WTC11 (cell line): ENCODE data around the gene SYNPO2. TPM values are rescaled to one million over a fixed set of nuclear protein-coding genes. Genes with fewer than 3 reads are reported as not detected.

ENCODE experiments used
- ATAC-seq: fragments of 200-7000 bp; cut with Tn5 transposase; 2 replicates; pipeline ENCODE4 v1.10.0; 2021; ENCODE audit warnings: mild to moderate bottlenecking, moderate library complexity
- CTCF ChIA-PET: fragments of 300-600 bp; sonication (Branson Sonifier 250); formaldehyde crosslinking; loops from one replicate; lab custom pipeline; 2021; ENCODE audit warnings: antibody characterized with exemption; lab: Charles Lee
- POLR2A ChIA-PET: fragments of 350-600 bp; sonication (Branson Sonifier 250); formaldehyde crosslinking; loops from one replicate; lab custom pipeline; 2021; ENCODE audit warnings: antibody characterized with exemption; lab: Charles Lee
- DNase-seq: peaks from one replicate; pipeline ENCODE4 v3.0.0; 2021; ENCODE audit warnings: low spot score
- H3K27ac Mint-ChIP-seq: 2 replicates; pipeline ENCODE4 v1.8.0; 2021; ENCODE audit warnings: mixed read lengths
- H3K27me3 Mint-ChIP-seq: 2 replicates; pipeline ENCODE4 v1.8.0; 2021; ENCODE audit warnings: low read depth, mild to moderate bottlenecking, moderate library complexity, mixed read lengths
- H3K36me3 Mint-ChIP-seq: 2 replicates; pipeline ENCODE4 v1.8.0; 2021; ENCODE audit warnings: mixed read lengths
- H3K4me1 Mint-ChIP-seq: 2 replicates; pipeline ENCODE4 v1.8.0; 2022; ENCODE audit warnings: mixed read lengths
- H3K4me3 Mint-ChIP-seq: 2 replicates; pipeline ENCODE4 v1.8.0; 2021; ENCODE audit warnings: mild to moderate bottlenecking, moderate library complexity, mixed read lengths
- H3K9me3 Mint-ChIP-seq: 2 replicates; pipeline ENCODE4 v1.8.0; 2021; ENCODE audit warnings: mixed read lengths
- AFF4 ChIP-seq: sonication (generic); formaldehyde crosslinking; IDR thresholded peaks from 2 replicates; pipeline ENCODE4 v1.8.1; 2023; ENCODE audit warnings: mild to moderate bottlenecking, missing genetic modification reagents, borderline replicate concordance
- CBFB ChIP-seq: sonication (generic); formaldehyde crosslinking; IDR thresholded peaks from 2 replicates; pipeline ENCODE4 v1.8.1; 2022; ENCODE audit warnings: mild to moderate bottlenecking, low read depth, missing genetic modification reagents
- CREM ChIP-seq: sonication (generic); formaldehyde crosslinking; IDR thresholded peaks from 2 replicates; pipeline ENCODE4 v1.8.1; 2022; ENCODE audit warnings: mild to moderate bottlenecking, missing genetic modification reagents, moderate library complexity
- E2F1 ChIP-seq: sonication (generic); formaldehyde crosslinking; IDR thresholded peaks from 2 replicates; pipeline ENCODE4 v1.8.0; 2022; ENCODE audit warnings: mild to moderate bottlenecking, missing genetic modification reagents
- ELF4 ChIP-seq: sonication (generic); formaldehyde crosslinking; IDR thresholded peaks from 2 replicates; pipeline ENCODE4 v1.8.1; 2022; ENCODE audit warnings: low read depth, mild to moderate bottlenecking, moderate library complexity, missing genetic modification reagents
- FOXJ3 ChIP-seq: sonication (generic); formaldehyde crosslinking; IDR thresholded peaks from 2 replicates; pipeline ENCODE4 v1.9.0; 2021; ENCODE audit warnings: missing genetic modification reagents, mild to moderate bottlenecking, borderline replicate concordance
- FOXK1 ChIP-seq: sonication (generic); formaldehyde crosslinking; IDR thresholded peaks from 2 replicates; pipeline ENCODE4 v1.8.0; 2022; ENCODE audit warnings: mild to moderate bottlenecking, moderate library complexity, missing genetic modification reagents
- HMGXB4 ChIP-seq: sonication (generic); formaldehyde crosslinking; IDR thresholded peaks from 2 replicates; pipeline ENCODE4 v1.8.1; 2023; ENCODE audit warnings: mild to moderate bottlenecking, moderate library complexity, missing genetic modification reagents
- IRF1 ChIP-seq: sonication (generic); formaldehyde crosslinking; IDR thresholded peaks from 2 replicates; pipeline ENCODE4 v1.8.0; 2023; ENCODE audit warnings: missing genetic modification reagents
- KAT7 ChIP-seq: sonication (generic); formaldehyde crosslinking; IDR thresholded peaks from 2 replicates; pipeline ENCODE4 v1.8.1; 2023; ENCODE audit warnings: missing genetic modification reagents, mild to moderate bottlenecking, borderline replicate concordance
- NFYB ChIP-seq: sonication (generic); formaldehyde crosslinking; conservative IDR thresholded peaks from 2 replicates; pipeline ENCODE4 v1.8.0; 2022; ENCODE audit warnings: low read depth, missing genetic modification reagents
- NR1H2 ChIP-seq: sonication (generic); formaldehyde crosslinking; IDR thresholded peaks from 2 replicates; pipeline ENCODE4 v1.9.0; 2021; ENCODE audit warnings: mild to moderate bottlenecking, moderate library complexity, missing genetic modification reagents
- NR3C1 ChIP-seq: sonication (generic); formaldehyde crosslinking; conservative IDR thresholded peaks from 2 replicates; pipeline ENCODE4 v1.8.1; 2023; ENCODE audit warnings: low read depth, mild to moderate bottlenecking, missing genetic modification reagents
- PRRX2 ChIP-seq: fragments of 250-450 bp; sonication (Bioruptor Pico); IDR thresholded peaks from 2 replicates; pipeline ENCODE4 v1.8.0; 2021; ENCODE audit warnings: mild to moderate bottlenecking
- SMAD4 ChIP-seq: sonication (generic); formaldehyde crosslinking; IDR thresholded peaks from 2 replicates; pipeline ENCODE4 v1.8.0; 2022; ENCODE audit warnings: mild to moderate bottlenecking, missing genetic modification reagents
- SP1 ChIP-seq: sonication (generic); formaldehyde crosslinking; conservative IDR thresholded peaks from 2 replicates; pipeline ENCODE4 v1.8.1; 2022; ENCODE audit warnings: missing genetic modification reagents
- TP53 ChIP-seq: sonication (generic); formaldehyde crosslinking; IDR thresholded peaks from 2 replicates; pipeline ENCODE4 v1.8.1; 2023; ENCODE audit warnings: mild to moderate bottlenecking, missing genetic modification reagents
- ZBTB43 ChIP-seq: sonication (generic); formaldehyde crosslinking; IDR thresholded peaks from 2 replicates; pipeline ENCODE4 v1.8.1; 2023; ENCODE audit warnings: mild to moderate bottlenecking, missing genetic modification reagents
- ZNF219 ChIP-seq: sonication (generic); formaldehyde crosslinking; IDR thresholded peaks from 2 replicates; pipeline ENCODE4 v1.8.0; 2023; ENCODE audit warnings: missing genetic modification reagents, mild to moderate bottlenecking, borderline replicate concordance
- ZNF232 ChIP-seq: sonication (generic); formaldehyde crosslinking; IDR thresholded peaks from 2 replicates; pipeline ENCODE4 v1.8.0; 2022; ENCODE audit warnings: mild to moderate bottlenecking, missing genetic modification reagents
- ZNF263 ChIP-seq: sonication (generic); formaldehyde crosslinking; IDR thresholded peaks from 2 replicates; pipeline ENCODE4 v1.8.1; 2022; ENCODE audit warnings: low read depth, mild to moderate bottlenecking, moderate library complexity, missing genetic modification reagents
- ZNF317 ChIP-seq: sonication (generic); formaldehyde crosslinking; IDR thresholded peaks from 2 replicates; pipeline ENCODE4 v1.8.1; 2023; ENCODE audit warnings: low read depth, mild to moderate bottlenecking, moderate library complexity, missing genetic modification reagents, borderline replicate concordance
- ZNF396 ChIP-seq: fragments of 250-450 bp; sonication (Bioruptor Pico); IDR thresholded peaks from 2 replicates; pipeline ENCODE4 v1.8.0; 2021; ENCODE audit warnings: mild to moderate bottlenecking, moderate library complexity, borderline replicate concordance
- ZNF416 ChIP-seq: fragments of 250-450 bp; sonication (Bioruptor Pico); IDR thresholded peaks from 2 replicates; pipeline ENCODE4 v1.9.0; 2021; ENCODE audit warnings: mild to moderate bottlenecking, inconsistent platforms
- ZNF423 ChIP-seq: fragments of 250-450 bp; sonication (Bioruptor Pico); IDR thresholded peaks from 2 replicates; pipeline ENCODE4 v2.1.2; 2022; ENCODE audit warnings: mild to moderate bottlenecking, moderate library complexity
- ZSCAN18 ChIP-seq: fragments of 250-450 bp; sonication (Bioruptor Pico); IDR thresholded peaks from 2 replicates; pipeline ENCODE4 v2.1.2; 2022; ENCODE audit warnings: mild to moderate bottlenecking, moderate library complexity
- total RNA-seq: library from RNA; stranded (reverse); gene quantifications from 3 replicates; pipeline ENCODE4 v1.2.3, GENCODE V29; 2021

Gene SYNPO2
- total RNA-seq, 1 experiment from 2014 or later, result 1.9 TPM

GRCh38 chr4:118920247-118920646 lies 31.6 kb downstream of the SYNPO2 start:
- DNase-seq, result no peak
- POLR2A ChIA-PET, result interaction anchor here (0.7 kb wide), 1 partner anchor 27 kb away, joined by 3 read pairs; no protein-coding TSS in a partner anchor
- no peak overlapping the region for H3K4me3 Mint-ChIP-seq
- H3K27me3 Mint-ChIP-seq, result no peaks in the 10 kb centered on the region
- H3K36me3 Mint-ChIP-seq, result no peaks in the 10 kb centered on the region
- no peak for TF ChIP-seq CBFB
- no peak for TF ChIP-seq ZSCAN18
- no peak for TF ChIP-seq ZNF396
- no peak for TF ChIP-seq FOXJ3 (CRISPR knock-in tag)
- no peak for TF ChIP-seq ZNF263 (CRISPR knock-in tag)
- no peak for TF ChIP-seq ZNF416
- TF ChIP-seq ZNF317 (CRISPR knock-in tag), result no peak
- TF ChIP-seq NR3C1 (CRISPR knock-in tag), result no peak
- no peak for TF ChIP-seq IRF1
- no peak for TF ChIP-seq CREM (CRISPR knock-in tag)
- no peak for TF ChIP-seq ZBTB43
- no peak for TF ChIP-seq ELF4 (CRISPR knock-in tag)
- TF ChIP-seq HMGXB4 (CRISPR knock-in tag), result no peak
- TF ChIP-seq ZNF232, result no peak
- TF ChIP-seq ZNF423 (CRISPR knock-in tag), result no peak
- TF ChIP-seq TP53 (CRISPR knock-in tag), result no peak
- H3K4me1 Mint-ChIP-seq, result no peaks in the 10 kb centered on the region
- H3K27ac Mint-ChIP-seq, result no peak overlapping the region
- H3K9me3 Mint-ChIP-seq, result no peaks in the 10 kb centered on the region
- ATAC-seq, result no peak
- CTCF ChIA-PET, result no interaction called here

- DNase-seq, result no peak
- Mint-ChIP-seq H3K27me3 (no peaks in the 10 kb centered on the region), H3K9me3 (no peaks in the 10 kb centered on the region), H3K4me3 (no peak overlapping the region), H3K36me3 (no peaks in the 10 kb centered on the region), H3K27ac (no peak overlapping the region), H3K4me1 (no peaks in the 10 kb centered on the region)
- ChIA-PET CTCF (no interaction called here), POLR2A (interaction anchor here (0.6 to 0.7 kb wide), 2 partner anchors 8 to 747 kb away, joined by 3 read pairs; no protein-coding TSS in a partner anchor)
- ATAC-seq, result no peak
- no peak for TF ChIP-seq FOXK1 (CRISPR knock-in tag)
- TF ChIP-seq KAT7, result no peak
- no peak for TF ChIP-seq PRRX2
- no peak for TF ChIP-seq NFYB (CRISPR knock-in tag)
- no peak for TF ChIP-seq NR1H2 (CRISPR knock-in tag)
- TF ChIP-seq ZNF219 (CRISPR knock-in tag), result no peak
- no peak for TF ChIP-seq ZNF232
- TF ChIP-seq AFF4 (CRISPR knock-in tag), result no peak
- TF ChIP-seq SMAD4 (CRISPR knock-in tag), result no peak
- TF ChIP-seq SP1 (CRISPR knock-in tag), result no peak
- TF ChIP-seq E2F1, result no peak
- no peak for TF ChIP-seq IRF1
Measured at GRCh38 chr4:118921786-118922185, 33.1 kb downstream of the SYNPO2 start.
